Dedifferentiated amniotic fluid mesenchymal stem cell (primary cell): ENCODE results near the gene RNF224.

Experiments
- DNase-seq: peaks from one replicate; pipeline ENCODE4 v3.0.0-alpha.2; 2016; ENCODE audit errors: extremely low spot score

RNF224 gene

DNA sequence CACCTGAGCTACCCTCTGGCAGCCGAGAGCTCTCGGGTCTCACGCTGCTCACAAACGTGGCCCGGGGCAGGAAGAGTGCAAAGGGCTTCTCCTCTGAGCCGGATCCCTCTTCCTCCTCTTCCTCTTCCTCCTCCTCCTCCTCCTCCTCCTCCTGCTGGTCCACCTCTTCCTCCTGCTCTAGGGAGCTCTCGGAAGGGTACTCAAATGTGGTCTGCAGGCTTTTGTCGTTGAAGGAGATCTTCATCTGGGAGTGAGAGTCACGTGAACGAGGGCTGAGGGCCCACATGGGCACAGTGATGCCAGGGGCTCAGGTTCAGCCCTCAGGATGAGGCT is 34.9 kb upstream of the RNF224 start:
- no peak for DNase-seq

DNA sequence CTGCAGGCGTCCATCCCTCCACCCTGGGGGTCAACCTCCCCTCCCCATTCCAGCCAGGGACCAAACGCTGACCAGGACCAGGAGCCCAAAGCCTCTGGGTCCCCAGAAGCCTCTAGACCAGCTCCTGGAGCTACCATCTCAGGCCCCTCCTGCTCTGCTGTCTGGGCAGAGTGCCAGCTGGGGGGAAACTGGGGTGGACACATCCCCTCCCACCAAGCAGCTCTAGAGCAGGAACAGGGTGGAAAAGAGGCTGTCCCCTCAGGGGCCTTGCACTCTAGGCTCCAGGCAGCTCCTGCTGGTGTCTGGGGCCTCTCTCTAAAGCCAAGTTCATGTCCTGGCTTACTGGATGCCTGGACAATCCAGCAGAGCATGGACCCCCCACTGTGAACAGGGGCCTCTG is 34.4 kb upstream of the RNF224 start:
- DNase-seq, result no peak

DNA sequence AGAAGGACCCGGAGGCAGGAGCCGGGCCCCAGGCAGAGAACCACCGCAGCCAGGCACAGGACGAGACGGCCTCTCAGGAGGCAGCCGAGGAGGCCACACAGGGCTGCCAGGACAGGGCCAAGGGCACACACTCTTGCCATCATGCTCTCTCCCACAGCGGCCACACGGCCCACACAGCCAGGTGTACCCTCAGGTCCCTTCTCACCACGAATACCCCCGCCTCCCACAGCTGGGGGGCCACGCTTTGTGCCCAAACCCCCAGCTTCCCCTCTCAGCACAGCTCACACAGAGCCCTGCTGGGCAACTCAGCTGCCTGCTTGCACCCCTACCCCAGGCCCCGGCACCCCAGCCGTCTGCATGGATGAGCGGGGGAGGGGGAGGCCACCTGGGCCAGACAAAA is 33.5 kb upstream of the RNF224 start:
- DNase-seq, result no peak

DNA sequence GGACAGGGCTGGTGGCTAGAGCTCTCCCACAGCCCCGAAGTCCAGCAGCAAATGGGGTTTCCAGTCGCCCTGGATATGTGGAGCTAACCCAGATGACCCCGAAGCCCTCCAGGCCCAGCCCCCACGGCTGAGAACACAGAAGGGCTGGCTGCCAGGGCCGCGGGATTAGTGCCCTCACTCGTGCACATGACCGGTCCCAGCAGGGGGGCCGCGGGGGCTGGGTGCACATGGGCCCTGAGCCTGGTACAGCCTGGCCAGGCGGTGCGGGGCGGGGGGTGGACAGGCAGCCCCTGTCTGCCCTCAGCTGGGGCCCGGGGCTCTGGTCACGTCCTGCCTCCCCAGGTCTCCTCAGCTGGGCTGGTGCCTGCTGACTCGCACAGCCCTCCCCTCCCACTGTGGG is 32.9 kb upstream of the RNF224 start:
- no peak for DNase-seq

DNA sequence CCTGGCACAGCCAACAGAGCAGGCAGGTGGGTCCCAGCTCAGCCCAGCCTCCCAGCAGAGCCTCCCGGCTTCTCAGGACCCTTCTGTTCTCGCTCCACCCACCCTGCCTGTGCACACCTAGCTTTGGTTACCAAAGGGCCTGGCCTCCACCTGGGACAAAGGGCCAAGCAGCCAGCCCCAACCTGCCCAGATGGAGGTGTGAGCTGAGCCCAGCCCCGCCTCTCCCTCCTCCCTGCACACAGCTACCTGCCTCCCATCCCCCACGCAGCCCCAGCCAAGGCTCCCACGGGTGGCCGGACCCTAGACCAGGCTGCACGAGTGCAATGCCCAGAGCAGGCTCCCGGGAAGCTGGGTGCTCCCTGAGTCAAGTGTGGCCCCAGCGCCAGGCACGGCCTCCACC is 32.4 kb upstream of the RNF224 start:
- no peak for DNase-seq

DNA sequence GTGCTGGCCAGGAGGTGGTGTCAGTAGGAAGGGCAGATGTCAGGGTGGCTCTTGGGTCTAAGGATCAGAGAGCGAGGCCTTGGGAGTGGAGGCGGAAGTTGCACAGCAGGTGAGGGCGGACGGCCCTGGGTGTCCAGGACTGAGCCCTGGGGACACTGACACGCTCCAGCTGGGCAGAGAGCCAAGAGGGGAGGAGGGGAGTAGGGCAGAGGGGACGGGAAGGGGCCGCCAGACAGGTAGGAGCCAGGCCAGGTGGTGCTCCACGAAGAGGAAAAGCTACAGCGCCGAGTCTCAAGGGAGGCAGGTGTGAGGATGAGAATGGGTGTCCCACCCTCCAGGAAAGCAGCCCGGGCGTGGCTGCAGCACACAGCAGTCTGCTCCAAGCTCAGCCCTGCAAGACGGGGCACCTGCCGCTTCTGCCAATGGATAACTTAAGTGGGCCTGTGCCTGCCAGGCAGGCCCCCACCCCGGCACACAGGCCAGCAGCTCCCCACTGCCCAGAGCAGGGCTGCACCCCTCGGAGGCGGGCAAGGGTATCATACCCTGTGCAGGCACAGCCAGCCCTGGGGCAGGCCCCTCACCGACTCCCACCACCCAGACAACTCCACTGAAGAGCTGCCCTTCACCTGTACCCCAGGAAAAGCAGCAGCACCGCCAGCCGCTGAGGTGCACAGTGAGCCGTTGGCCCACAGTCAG is 31.6 kb upstream of the RNF224 start:
- DNase-seq, result no peak

DNA sequence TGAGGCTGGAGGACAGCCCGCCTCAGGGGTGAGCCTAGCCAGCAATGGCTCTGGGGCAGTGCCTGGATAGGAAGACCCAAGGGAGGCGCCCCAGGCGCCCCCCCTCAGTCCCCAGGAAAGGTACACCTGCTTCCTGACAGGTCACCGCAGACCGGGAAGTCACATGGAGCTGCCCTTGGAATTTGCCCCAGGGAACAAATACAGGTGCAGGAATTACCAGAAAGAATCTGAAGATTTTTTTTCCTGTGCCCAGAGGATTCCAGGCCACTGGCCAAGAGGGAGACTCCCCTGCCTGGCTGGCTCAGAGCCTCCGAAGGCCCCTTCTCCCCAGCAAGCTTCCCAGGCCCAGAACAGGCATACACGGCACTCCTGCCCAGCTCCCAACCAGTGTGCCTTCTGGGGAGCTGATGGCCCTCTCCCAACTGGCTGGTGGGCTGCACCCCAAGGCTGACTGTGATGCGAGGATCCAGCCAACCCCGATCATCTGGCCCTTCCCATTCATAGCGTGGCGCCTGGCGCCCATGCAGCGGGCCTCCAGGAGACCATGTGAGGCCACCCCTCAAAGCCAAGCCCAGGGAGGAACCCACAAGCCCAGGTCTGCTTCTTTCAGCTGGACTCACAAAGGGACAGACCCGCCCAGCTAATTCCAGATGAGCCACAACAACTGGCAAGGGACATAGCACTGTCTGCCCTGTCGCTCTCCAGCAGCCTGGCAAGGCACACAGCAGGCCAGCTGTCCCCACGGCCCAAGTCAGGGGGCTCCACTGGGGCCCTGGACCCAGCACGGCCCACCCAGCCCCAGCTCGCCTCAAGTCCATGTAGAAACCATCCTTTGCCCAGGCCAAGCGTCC is 29.0 kb upstream of the RNF224 start:
- DNase-seq, result no peak

DNA sequence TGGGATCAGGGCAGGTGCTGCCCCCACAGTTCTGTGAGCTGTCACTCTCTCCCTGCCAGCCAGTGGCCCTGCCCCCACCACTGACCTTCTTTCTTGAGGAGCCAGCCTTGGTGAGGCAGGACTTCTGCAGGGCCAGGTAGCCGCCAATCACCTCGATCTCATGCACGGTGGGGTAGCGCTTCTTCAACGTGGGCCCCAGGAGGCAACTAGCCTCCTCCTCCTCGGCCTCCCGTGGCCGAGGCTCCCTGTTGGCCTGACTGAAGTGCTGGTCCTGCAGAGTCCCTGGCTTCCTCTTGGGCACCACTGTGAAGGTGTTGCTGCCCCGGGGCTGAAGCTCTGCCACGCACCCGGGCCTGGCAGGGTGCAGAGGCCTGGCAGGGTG is 28.4 kb upstream of the RNF224 start:
- no peak for DNase-seq

DNA sequence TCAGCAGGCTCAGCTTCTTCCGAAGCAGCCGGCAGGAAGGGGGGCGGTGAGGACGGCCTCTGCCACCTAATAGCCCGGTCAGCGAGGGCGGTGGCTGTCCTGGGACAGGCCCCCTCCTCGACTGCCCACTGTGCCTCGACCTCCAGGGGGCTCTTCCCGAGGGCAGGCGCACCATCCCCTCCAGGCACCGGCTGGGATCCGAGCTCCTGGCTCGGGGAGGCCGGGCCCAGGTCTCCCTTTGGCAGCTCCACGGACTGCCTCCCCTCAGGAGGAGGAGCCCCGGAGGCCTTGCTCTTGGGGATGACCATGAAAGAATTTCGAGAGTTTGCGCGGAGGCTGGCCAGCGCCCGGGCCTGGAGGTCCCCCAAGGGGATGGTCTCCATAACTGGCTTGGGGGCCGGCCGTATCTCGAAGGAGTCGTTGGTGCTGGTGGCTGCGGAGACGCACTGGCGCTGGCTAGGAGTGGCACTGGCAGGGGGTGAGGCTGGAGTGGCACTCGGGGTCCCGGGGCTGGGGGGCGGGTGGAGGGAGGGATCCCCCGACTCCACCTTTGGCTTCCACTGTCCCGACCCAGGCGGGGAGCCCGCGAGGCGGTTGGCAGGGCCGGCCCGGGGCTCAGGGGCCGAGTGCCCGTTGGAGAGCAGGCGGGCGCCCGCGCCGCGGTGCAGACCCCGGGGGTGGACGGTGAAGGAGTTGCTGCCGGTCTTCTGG is 27.7 kb upstream of the RNF224 start:
- DNase-seq, result no peak

DNA sequence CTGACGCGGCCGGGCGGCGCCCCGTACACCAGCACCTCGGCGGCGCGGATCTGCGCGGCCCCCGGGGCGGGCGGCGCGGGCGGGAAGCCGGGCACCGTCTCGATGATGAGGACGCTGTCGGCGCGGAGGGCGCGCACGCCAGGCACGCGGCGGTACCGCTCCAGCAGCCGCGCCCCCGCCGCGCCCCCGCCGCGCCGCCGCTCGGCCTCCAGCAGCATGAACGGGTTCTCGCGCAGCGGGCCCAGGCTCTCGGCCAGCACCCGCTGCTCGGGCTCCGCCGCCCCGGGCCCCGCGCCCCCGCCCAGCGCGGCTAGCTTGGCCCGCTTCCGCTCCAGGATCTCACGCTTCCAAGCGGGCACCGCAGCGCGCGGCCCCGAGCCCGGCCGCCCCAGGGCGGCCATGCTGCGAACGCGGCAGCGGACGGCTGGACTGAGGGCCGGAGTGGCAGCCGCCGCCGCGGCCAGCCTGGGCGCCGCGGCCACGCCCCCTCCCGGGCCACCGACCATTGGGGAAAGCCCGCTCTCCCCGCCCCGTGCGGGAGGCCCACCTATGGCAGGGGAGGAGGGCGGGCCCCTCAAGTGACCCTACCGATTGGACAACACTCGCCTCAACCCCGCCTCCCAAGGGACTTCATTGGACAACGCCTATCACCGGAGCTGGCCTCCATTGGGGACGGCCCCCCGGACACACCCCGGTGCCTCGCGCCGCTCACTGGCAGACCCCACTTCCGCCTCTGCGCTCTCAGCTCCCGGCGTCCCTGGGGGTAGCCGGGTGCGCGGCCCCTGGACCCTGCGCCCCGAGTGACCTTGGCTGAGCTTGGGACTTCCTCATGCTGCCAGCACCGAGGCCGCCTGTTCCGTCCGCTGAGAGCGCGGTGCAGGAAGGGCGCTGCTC is 26.7 kb upstream of the RNF224 start, which contains the start of gene TPRN:
Gene TPRN, minus strand, starts transcription at position 431 of the 894 bp plus-strand sequence. Its CDS starts 30 bp downstream, at position 401.
- DNase-seq, result peak; percentile 98

DNA sequence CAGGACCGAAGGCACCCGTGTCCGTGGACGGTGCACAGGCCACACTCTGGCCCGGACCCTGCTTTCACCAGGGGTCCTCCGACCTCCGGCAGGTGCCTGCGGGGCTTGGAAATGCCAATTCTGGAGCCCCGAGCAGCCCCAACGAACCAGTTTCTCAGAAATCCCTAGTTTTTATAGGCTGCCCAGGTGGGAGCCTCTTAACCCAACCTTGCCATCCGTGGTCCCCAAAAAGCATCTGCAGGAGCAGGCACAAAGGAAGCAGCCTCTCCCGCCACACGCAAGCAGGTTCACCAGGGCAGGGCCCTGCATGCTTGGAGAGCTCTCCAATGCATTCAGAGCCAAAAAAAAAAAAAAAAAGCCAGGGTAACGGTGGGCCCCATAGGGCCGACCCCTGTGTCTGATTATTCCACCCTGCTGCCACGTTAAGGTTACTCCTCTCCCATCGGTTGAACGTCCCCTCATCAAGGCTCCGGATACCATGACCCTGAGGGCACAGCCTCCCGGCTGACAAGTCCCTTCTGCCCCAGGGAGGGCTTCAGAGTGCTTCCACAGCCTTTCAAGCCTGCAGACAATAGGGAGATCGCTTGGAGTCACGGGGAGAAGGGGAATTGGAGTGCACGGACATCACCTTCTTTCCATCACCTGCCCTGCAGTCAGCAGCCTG is 26.0 kb upstream of the RNF224 start:
- DNase-seq, result no peak

DNA sequence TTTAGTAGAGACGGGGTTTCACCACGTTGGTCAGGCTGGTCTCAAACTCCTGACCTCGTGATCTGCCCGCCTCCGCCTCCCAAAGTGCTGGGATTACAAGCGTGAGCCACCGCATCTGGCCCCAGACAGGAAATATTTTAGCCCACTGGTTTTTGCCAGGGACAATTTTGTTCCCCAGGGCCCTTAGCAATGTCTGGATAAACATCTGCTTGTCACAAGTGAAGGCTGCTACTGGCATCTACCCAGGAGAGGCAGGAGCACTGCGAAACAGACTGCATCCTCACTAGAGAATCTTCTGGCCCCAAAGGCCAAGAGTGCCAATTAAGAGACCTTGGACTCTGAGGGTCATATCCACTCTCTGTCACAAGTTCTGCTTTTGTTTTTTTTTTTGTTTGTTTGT is 24.3 kb upstream of the RNF224 start:
- DNase-seq, result no peak

DNA sequence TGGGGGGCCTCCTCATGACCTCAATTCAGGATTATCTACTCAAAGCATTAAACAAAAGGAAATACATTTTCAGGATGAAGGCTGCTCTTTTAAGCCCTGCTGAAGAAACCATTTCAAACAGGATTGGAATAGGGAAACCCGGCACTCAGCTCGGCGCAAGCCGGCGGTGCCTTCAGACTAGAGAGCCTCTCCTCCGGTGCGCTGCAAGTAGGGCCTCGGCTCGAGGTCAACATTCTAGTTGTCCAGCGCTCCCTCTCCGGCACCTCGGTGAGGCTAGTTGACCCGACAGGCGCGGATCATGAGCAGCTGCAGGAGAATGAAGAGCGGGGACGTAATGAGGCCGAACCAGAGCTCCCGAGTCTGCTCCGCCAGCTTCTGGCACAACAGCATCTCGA is 22.6 kb upstream of the RNF224 start:
- DNase-seq, result no peak

DNA sequence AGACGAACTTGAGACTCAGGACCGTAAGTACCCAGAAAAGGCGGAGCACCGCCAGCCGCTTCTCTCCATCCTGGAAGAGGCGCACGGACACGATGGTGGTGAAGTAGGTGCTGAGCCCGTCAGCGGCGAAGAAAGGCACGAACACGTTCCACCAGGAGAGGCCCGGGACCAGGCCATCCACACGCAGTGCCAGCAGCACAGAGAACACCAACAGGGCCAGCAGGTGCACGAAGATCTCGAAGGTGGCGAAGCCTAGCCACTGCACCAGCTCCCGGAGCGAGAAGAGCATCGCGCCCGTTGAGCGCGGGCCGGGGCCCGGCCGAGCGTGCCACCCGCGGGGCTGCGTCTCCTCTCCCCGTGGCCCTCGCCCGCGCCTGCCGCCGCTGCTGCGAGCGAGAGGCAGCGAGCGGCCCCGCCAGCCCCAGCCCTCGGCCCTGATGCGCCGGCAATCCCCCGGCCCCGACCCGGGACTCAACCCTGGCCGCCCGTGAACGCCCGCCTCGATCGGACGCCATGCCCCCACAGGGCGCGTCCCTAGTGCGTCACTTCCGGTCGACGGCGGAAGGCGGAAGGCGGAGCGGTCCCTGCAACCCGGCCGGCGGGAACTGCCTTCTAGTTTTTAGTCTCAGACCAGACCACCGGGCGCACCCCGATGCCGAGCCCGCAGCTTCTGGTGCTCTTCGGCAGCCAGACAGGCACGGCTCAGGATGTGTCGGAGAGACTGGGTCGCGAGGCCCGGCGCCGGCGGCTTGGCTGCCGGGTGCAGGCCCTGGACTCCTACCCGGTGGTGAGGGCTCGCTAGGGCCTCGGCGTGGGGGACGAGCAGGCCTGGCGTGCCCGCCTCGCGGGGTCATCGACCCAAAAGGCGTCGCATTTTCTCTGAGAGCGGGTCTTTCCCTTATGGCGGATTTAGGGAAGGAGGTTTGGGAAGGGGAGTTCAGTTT is 21.9 kb upstream of the RNF224 start, which contains the start of the genes NDOR1 and TMEM203:
Gene NDOR1, plus strand, starts transcription at position 575 of the 944 bp plus-strand sequence. Its CDS starts 78 bp downstream, at position 653.
Gene TMEM203, minus strand, starts transcription at position 523 of the 944 bp plus-strand sequence. Its CDS starts 234 bp downstream, at position 289.
- DNase-seq, result peak; percentile 86

DNA sequence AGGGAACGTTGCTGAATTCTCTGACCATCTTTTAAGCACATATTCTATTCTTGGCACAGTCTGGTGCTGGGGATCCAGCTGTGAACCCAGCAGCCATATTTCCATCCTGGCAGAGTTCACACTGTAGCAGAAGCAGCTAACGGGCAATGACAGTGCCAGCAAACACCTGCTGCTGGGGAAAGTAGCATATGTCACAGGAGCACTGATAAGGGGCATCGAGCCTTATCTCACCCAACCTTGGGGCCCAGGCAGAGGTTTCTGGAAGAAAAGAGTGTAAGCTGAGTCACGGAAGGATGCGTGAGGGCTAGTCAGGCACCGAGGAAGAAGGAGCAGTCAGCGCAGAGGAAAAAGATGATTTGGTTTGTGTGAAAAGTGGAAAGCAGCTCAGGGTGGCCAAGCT is 20.7 kb upstream of the RNF224 start:
- DNase-seq, result no peak

DNA sequence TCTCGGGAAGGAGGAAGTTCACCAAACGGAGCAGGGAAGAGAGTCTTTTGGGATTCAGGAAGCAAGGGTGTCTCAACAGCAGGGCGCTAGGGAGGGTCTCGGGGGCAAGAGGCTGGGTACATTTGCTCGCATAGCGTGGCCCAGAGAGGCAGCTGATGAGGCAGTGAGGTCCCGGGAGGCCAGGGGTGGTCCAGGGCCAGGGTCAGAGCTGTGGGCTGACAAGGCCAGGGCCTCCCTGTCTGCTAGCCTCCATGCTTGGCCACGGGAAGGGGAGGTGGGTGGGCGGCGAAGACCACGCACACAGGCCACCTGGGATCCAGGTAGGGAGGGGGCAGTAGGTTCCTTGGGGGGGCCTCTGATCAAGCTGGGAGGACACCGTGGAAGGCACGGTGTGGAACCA is 15.8 kb upstream of the RNF224 start:
- no peak for DNase-seq

DNA sequence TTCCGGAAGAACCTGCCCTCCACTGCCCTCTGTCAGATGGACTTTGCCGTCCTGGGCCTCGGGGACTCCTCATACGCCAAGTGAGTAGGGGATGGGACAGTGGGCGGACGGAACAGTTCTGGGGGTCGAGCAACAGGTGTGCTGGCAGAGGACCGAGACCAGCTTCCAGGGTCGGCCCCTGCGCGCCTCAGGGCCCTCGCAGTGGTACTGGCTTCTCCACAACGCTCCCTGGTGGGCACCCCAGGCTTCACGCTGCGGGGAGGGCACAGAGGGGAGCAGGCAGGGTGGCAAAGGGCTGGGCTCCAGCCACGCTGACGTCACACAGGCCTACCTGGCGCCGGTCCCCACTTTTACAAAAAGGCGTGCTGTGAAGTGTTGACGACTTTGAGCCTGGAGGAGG is 14.8 kb upstream of the RNF224 start:
- DNase-seq, result no peak

DNA sequence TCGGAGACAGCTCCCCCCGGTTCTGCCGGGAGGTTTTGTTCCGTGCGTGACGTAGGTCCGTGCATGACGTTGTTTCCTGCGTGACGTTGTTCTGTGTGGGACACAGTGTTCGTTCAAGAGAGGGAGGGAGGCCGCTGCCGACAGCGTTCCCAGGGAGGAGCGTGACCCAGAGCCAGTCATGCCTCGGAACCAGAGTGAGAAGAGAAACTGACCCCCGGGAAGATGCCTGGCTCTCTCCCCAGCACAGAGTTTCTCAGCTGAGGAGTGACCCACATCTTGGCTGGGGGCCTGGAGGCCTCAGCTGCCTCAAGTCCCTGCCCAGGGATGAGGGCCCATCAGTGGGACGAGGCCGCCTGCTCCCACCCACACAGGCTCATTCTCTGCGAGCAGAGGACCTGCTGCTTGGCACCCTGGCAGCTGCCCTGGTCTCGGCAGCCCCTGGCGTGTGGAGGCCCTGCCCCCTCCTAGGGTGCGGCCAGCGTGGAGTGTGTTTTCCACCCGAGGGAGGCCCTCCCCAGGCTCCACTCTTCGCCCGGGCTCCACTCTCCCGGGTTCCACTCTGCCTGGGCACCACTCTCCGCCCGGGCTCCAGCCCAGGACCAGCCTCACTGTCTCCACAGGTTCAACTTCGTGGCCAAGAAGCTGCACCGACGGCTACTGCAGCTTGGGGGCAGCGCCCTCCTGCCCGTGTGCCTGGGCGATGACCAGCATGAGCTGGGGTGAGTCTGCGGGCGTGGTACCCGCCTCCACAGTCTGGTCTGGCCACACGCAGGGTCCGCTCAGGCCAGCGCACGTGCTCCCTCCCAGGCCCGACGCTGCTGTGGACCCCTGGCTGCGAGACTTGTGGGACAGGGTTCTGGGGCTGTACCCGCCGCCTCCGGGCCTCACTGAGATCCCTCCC is 13.9 kb upstream of the RNF224 start:
- DNase-seq, result no peak

DNA sequence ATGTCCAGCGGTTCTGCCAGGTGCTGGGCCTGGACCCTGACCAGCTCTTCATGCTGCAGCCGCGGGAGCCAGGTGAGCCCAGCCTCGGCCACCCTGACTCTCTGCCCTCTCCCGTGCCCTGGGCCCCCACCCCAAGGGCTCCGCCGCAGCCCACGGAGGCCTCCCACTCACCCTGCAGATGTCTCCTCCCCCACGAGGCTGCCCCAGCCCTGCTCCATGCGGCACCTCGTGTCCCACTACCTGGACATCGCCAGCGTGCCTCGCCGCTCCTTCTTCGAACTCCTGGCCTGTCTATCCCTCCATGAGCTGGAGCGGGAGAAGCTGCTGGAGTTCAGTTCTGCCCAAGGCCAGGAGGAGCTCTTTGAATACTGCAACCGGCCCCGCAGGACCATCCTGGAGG is 12.7 kb upstream of the RNF224 start:
- DNase-seq, result no peak
